ENCODE measurements around the gene PRIM1. TPM values are rescaled to one million over a fixed set of nuclear protein-coding genes. Genes with fewer than 3 reads are reported as not detected.

The PRIM1 gene
- total and polyA plus RNA-seq, 2 of the 4 experiments (the other 2 are of a cell fraction) = 8.6 to 12.0 TPM

DNA sequence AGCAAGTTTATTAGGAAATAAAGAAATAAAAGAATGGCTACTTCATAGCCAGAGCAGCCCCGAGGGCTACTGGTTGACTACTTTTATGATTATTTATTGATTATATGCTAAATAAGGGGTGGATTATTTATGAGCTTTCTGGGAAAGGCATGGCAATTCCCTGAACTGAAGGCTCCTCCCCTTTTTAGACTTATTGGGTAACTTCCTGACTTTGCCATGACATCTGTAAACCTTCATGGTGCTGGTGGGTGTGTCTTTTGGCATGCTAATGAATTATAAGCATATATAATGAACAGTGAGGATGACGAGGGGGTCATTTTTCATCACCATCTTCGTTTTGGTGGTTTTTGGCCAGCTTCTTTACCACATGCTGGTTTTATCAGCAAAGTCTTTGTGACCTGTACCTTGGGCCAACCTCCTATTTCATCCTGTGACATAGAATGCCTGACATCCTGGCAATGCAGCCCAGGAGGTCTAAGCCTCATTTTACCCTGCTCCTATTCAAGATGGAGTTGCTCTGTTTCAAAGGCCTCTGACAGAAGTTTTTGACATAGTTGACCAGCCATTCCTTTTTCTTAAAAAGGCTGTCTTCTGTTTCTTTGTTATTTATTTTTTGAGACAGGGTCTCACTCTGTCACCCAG, 53.0 kb downstream of the PRIM1 start:
- DNase-seq = no peak
- POLR2A ChIA-PET (ENCODE audit: unreplicated experiment) = no interaction called here
- Histone ChIP-seq H4K20me1 (ENCODE audit: insufficient read depth, low read length) (no peaks in the 10 kb centered on the region), H3K79me1 (ENCODE audit: low read depth in 1 of 2, low read length in 2 of 2) (no peaks in the 10 kb centered on the region), H3K4me2 (ENCODE audit: low read depth, low read length) (no peak overlapping the region), H4K91ac (ENCODE audit: insufficient read depth, low read depth, low read length) (no peak overlapping the region), H3K4me1 (ENCODE audit: control insufficient read depth, insufficient read depth, low read length) (peaks cover 3% of the 10 kb centered on the region; the same call in 1 of the 2 replicates), H3K36me3 (ENCODE audit: control insufficient read depth, insufficient read depth, low read length) (no peaks in the 10 kb centered on the region), H2AFZ (replicated peaks; ENCODE audit: low read length, poor library complexity) (no peak overlapping the region), H2BK15ac (ENCODE audit: low read depth, low read length) (no peak overlapping the region), H3K9ac (ENCODE audit: low read depth, low read length) (no peak overlapping the region), H3K18ac (ENCODE audit: low read depth, low read length) (no peak overlapping the region), H3K27ac (ENCODE audit: insufficient read depth, low read length) (no peak overlapping the region), H3K27me3 (ENCODE audit: control insufficient read depth, insufficient read depth, low read length) (no peaks in the 10 kb centered on the region), H3K9me1 (ENCODE audit: insufficient read depth, low read length) (no peaks in the 10 kb centered on the region), H3K9me3 (ENCODE audit: control insufficient read depth, insufficient read depth, low read length) (no peaks in the 10 kb centered on the region), H2BK120ac (ENCODE audit: low read depth, low read length) (no peak overlapping the region), H3K23ac (ENCODE audit: low read depth, low read length) (no peak overlapping the region), H3K4me3 (ENCODE audit: insufficient read depth, low read depth, low read length) (no peak overlapping the region), H2AK5ac (ENCODE audit: low read depth, low read length) (no peak overlapping the region), H3K56ac (ENCODE audit: extremely low read depth, insufficient read depth, low read length) (no peak overlapping the region), H2AK9ac (replicated peaks; ENCODE audit: low read depth, low read length, poor library complexity) (no peak overlapping the region), H3K14ac (replicated peaks; ENCODE audit: low read depth, low read length) (no peak overlapping the region), H3K4ac (ENCODE audit: low read depth, low read length) (no peak overlapping the region), H4K8ac (ENCODE audit: low read depth in 2 of 2, low read length in 2 of 2) (no peak overlapping the region), H2BK20ac (ENCODE audit: low read depth, low read length) (no peak overlapping the region), H4K5ac (ENCODE audit: low read depth, low read length) (no peak overlapping the region), H2BK5ac (ENCODE audit: low read depth, low read length, poor library complexity, severe bottlenecking) (no peak overlapping the region)
- 0% methylated on average over 1 of the region's 3 CpGs; no CpG with 5 or more reads in 1 of the 2 experiments for WGBS, 2 experiments (ENCODE audit: extremely low coverage in 2 of 2, insufficient read length in 1 of 2)
- TF ChIP-seq RAD21 (IDR thresholded peaks at IDR 0.05; ENCODE audit: low read length) (no peak), NFE2L2 (IDR thresholded peaks at IDR 0.05; ENCODE audit: low read depth, low read length) (no peak), MAFK (IDR thresholded peaks at IDR 0.05; ENCODE audit: low read depth, low read length) (no peak), RCOR1 (IDR thresholded peaks at IDR 0.05; ENCODE audit: insufficient replicate concordance, low read length) (no peak), POLR2A (IDR thresholded peaks at IDR 0.05; ENCODE audit: low read depth, low read length) (no peak)
- TF ChIP-seq, protein P1, sequence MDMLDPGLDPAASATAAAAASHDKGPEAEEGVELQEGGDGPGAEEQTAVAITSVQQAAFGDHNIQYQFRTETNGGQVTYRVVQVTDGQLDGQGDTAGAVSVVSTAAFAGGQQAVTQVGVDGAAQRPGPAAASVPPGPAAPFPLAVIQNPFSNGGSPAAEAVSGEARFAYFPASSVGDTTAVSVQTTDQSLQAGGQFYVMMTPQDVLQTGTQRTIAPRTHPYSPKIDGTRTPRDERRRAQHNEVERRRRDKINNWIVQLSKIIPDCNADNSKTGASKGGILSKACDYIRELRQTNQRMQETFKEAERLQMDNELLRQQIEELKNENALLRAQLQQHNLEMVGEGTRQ (IDR thresholded peaks at IDR 0.05; ENCODE audit: low read depth, low read length) = no peak
- in situ Hi-C loops (cut with MboI; ENCODE audit: low sequenced_read_pairs) (no loop called here), intact Hi-C loops (cut with micrococcal nuclease) (no loop called here), dilution Hi-C loops (cut with HindIII; ENCODE audit: low sequenced_read_pairs, unreplicated experiment) (no loop called here)
- CTCF ChIA-PET = interaction anchor here (0.6 kb wide), 1 partner anchor 12 kb away, joined by 3 read pairs; no protein-coding TSS in a partner anchor
- no peak for ATAC-seq (ENCODE audit: low read depth)
- no TSS peak for BruUV-seq (replicated peaks)

Data from IMR-90 (cell line).